SH-SY5Y (cell line): Measurements from ENCODE around the gene CCDC14.

Experiments used
- GATA2 ChIP-seq: IDR thresholded peaks from 2 replicates; pipeline ENCODE4 v1.6.1; 2011; ENCODE audit warnings: mild to moderate bottlenecking, low read depth, low read length
- GATA3 ChIP-seq: IDR thresholded peaks from 2 replicates; pipeline ENCODE4 v1.6.1; 2011; ENCODE audit warnings: low read depth, mild to moderate bottlenecking, low read length, moderate library complexity

DNA sequence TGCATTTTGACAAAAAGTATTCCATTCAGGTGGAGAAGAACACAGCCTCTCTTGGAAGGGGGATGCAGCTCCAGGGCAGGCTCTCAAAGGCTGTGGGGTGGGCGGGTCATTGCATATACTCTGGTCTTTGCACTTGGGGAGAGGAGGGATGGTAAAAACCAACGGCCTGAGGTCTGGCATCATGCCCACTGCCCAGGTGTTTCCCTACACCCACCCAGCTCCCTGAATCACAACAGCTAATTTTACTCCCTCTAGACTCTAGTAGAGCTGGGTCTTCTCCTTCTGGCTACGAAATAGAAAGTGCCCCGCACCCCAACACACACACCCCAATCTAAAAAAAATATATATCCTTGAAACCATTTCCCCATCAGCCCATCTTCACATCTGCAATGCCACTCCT is 77.9 kb downstream of the CCDC14 start:
- TF ChIP-seq GATA3 (no peak), GATA2 (no peak)
